Glutamatergic neuron (in vitro differentiated cells): Measurements from ENCODE around the gene CA5A. TPM values are rescaled to one million over a fixed set of nuclear protein-coding genes. Genes with fewer than 3 reads are reported as not detected.

Experiments
- DNase-seq: peaks from one replicate; pipeline ENCODE4 v3.0.0; 2022
- H3K27ac Mint-ChIP-seq: one replicate; pipeline ENCODE4 v1.8.0; 2020; ENCODE audit warnings: mild to moderate bottlenecking, mixed read lengths, inconsistent platforms; ENCODE audit not compliant: unreplicated experiment
- H3K27me3 Mint-ChIP-seq: one replicate; pipeline ENCODE4 v1.8.0; 2020; ENCODE audit warnings: mild to moderate bottlenecking, moderate library complexity, mixed read lengths, inconsistent platforms; ENCODE audit not compliant: unreplicated experiment
- H3K36me3 Mint-ChIP-seq: one replicate; pipeline ENCODE4 v1.8.0; 2020; ENCODE audit warnings: mild to moderate bottlenecking, mixed read lengths, inconsistent platforms; ENCODE audit not compliant: unreplicated experiment
- H3K4me1 Mint-ChIP-seq: one replicate; pipeline ENCODE4 v1.8.0; 2020; ENCODE audit warnings: mild to moderate bottlenecking, low read depth, mixed read lengths, inconsistent platforms; ENCODE audit not compliant: unreplicated experiment
- H3K4me3 Mint-ChIP-seq: one replicate; pipeline ENCODE4 v1.8.0; 2020; ENCODE audit warnings: mild to moderate bottlenecking, mixed read lengths, inconsistent platforms; ENCODE audit not compliant: unreplicated experiment
- H3K9me3 Mint-ChIP-seq: one replicate; pipeline ENCODE4 v1.8.0; 2020; ENCODE audit warnings: mild to moderate bottlenecking, moderate library complexity, mixed read lengths, inconsistent platforms; ENCODE audit not compliant: unreplicated experiment
- CTCF ChIP-seq: fragments of 200-600 bp; sonication (generic); IDR thresholded peaks from one replicate; pipeline ENCODE4 v1.5.0; 2021; ENCODE audit not compliant: partially characterized antibody, unreplicated experiment
- total RNA-seq: library from RNA; stranded (reverse); fragmentation: NEBNext Ultra II Directional; extraction: Animal tissue kit (Norgen Biotek cat#: 25700); gene quantifications from one replicate; pipeline ENCODE4 v1.2.1, GENCODE V29; 2021; ENCODE audit not compliant: unreplicated experiment

The CA5A gene
- total RNA-seq, 1 donor from 2014 or later: not detected

GRCh38 chr16:87846705-87847466 is 89.4 kb downstream of the CA5A start:
- Mint-ChIP-seq H3K4me3 (no peak overlapping the region), H3K36me3 (no peaks in the 10 kb centered on the region)
- TF ChIP-seq CTCF: no peak

GRCh38 chr16:87845807-87846619 is 90.3 kb downstream of the CA5A start:
- no peak for TF ChIP-seq CTCF
- Mint-ChIP-seq H3K27ac (no peak overlapping the region), H3K27me3 (peaks cover 14% of the 10 kb centered on the region), H3K4me3 (no peak overlapping the region), H3K36me3 (no peaks in the 10 kb centered on the region), H3K4me1 (peaks cover 25% of the 10 kb centered on the region), H3K9me3 (peaks cover 12% of the 10 kb centered on the region)
- no peak for DNase-seq

More at GRCh38 chr16:87846705-87847466, 89.4 kb downstream of the CA5A start:
- Mint-ChIP-seq H3K4me1 (peaks cover 26% of the 10 kb centered on the region), H3K9me3 (peaks cover 12% of the 10 kb centered on the region), H3K27me3 (peaks cover 11% of the 10 kb centered on the region), H3K27ac (no peak overlapping the region)
- DNase-seq: no peak

DNA sequence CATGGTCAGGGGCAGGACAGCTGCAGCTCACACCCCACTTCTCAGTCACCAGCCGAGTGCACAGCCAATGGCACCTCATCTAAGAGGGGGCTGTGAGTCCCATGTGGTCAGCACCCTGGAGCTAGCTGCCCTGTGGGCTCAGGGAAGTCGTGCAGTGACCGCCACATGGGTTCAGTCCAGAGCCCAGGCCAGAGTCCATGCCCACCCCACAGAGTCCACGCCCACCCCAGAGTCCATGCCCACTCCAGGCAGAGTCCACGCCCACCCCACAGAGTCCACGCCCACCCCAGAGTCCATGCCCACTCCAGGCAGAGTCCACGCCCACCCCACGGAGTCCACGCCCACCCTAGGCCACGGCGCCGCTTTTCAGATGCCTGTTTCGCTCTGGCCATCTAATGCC is 91.1 kb downstream of the CA5A start:
- TF ChIP-seq CTCF: no peak
- Mint-ChIP-seq H3K27me3 (peaks cover 11% of the 10 kb centered on the region), H3K36me3 (no peaks in the 10 kb centered on the region), H3K27ac (no peak overlapping the region), H3K4me1 (peaks cover 19% of the 10 kb centered on the region), H3K9me3 (peaks cover 12% of the 10 kb centered on the region), H3K4me3 (no peak overlapping the region)
- no peak for DNase-seq

GRCh38 chr16:87844809-87845208 is 91.5 kb downstream of the CA5A start:
- no peak for TF ChIP-seq CTCF
- Mint-ChIP-seq H3K4me3 (peak overlapping the region; percentile 68), H3K36me3 (no peaks in the 10 kb centered on the region), H3K4me1 (peaks cover 19% of the 10 kb centered on the region), H3K9me3 (peaks cover 12% of the 10 kb centered on the region), H3K27ac (peak overlapping the region; percentile 82), H3K27me3 (peaks cover 11% of the 10 kb centered on the region)
- no peak for DNase-seq
